Breast epithelium (tissue), 3 donors: ENCODE measurements around the gene MACROD2.

ENCODE experiments used
- CTCF ChIP-seq, 3 donors: fragments of 450-650 bp; IDR thresholded peaks; one replicate each; pipeline ENCODE4 v1.5.1; 2016 to 2017; ENCODE audit warnings: antibody characterized with exemption in 3 of 3, mild to moderate bottlenecking in 3 of 3, moderate library complexity in 3 of 3
- POLR2A ChIP-seq: fragments of 450-650 bp; IDR thresholded peaks from one replicate; pipeline ENCODE4 v1.6.1; 2016; ENCODE audit warnings: antibody characterized with exemption, mild to moderate bottlenecking, moderate library complexity
- POLR2AphosphoS5 ChIP-seq, 3 donors: sonication (generic); formaldehyde crosslinking; IDR thresholded peaks; one replicate each; pipeline ENCODE4 v1.6.1; 2017; ENCODE audit warnings: antibody characterized with exemption in 3 of 3

GRCh38 chr20:14284443-14284842, 289.1 kb downstream of the MACROD2 start:
- no peak for TF ChIP-seq CTCF (IDR thresholded peaks at IDR 0.05)
- no peak for TF ChIP-seq POLR2AphosphoS5 (IDR thresholded peaks at IDR 0.05)
- no peak for TF ChIP-seq POLR2A
